ENCODE measurements around the gene TRIM74. TPM values are rescaled to one million over a fixed set of nuclear protein-coding genes. Genes with fewer than 3 reads are reported as not detected.
"Not testable (repeated sequence)": the region's sequence is repeated elsewhere in the genome, so short reads cannot be mapped to it uniquely, and the experiment has no call there.

The TRIM74 gene
- total RNA-seq, 1 experiment from 2014 or later = 0.39 TPM

- H3K4me3 ChIP-seq (ENCODE audit: low read depth, low read length) = peak overlapping the region; percentile 34
- H3K9me3 ChIP-seq; H3K27me3 ChIP-seq (replicated peaks; ENCODE audit: control insufficient read depth, insufficient read depth, low read length); CTCF ChIA-PET; H3K36me3 ChIP-seq (ENCODE audit: control insufficient read depth, insufficient read depth, low read length); H3K9me3 Mint-ChIP-seq (ENCODE audit: unreplicated experiment); H3K4me1 Mint-ChIP-seq (ENCODE audit: low read depth, unreplicated experiment); intact Hi-C loops (cut with micrococcal nuclease; ENCODE audit: unreplicated experiment); H3K4me1 ChIP-seq; BruUV-seq (replicated peaks); DNase-seq; H3K27ac Mint-ChIP-seq (ENCODE audit: unreplicated experiment); H3K27me3 Mint-ChIP-seq (ENCODE audit: insufficient read depth, unreplicated experiment); POLR2A ChIA-PET; H3K36me3 Mint-ChIP-seq (ENCODE audit: insufficient read depth, unreplicated experiment): not testable (repeated sequence)
- peak overlapping the region; percentile 67 for H3K4me3 Mint-ChIP-seq (ENCODE audit: unreplicated experiment)
These were observed 14.6 kb downstream of the TRIM74 start for GRCh38 chr7:72954563-72955198.

GRCh38 chr7:72953901-72954562, 15.2 kb downstream of the TRIM74 start:
- H3K9me3 ChIP-seq; DNase-seq; H3K27me3 Mint-ChIP-seq (ENCODE audit: insufficient read depth, unreplicated experiment); H3K36me3 Mint-ChIP-seq (ENCODE audit: insufficient read depth, unreplicated experiment); POLR2A ChIA-PET; intact Hi-C loops (cut with micrococcal nuclease; ENCODE audit: unreplicated experiment); H3K9me3 Mint-ChIP-seq (ENCODE audit: unreplicated experiment); H3K4me1 Mint-ChIP-seq (ENCODE audit: low read depth, unreplicated experiment); H3K27ac Mint-ChIP-seq (ENCODE audit: unreplicated experiment); H3K36me3 ChIP-seq (ENCODE audit: control insufficient read depth, insufficient read depth, low read length); H3K4me1 ChIP-seq; H3K27me3 ChIP-seq (replicated peaks; ENCODE audit: control insufficient read depth, insufficient read depth, low read length); CTCF ChIA-PET: not testable (repeated sequence)
- H3K4me3 Mint-ChIP-seq (ENCODE audit: unreplicated experiment) = peak overlapping the region; percentile 57
- H3K4me3 ChIP-seq (ENCODE audit: low read depth, low read length) = peak overlapping the region; percentile 34
- TSS peak; percentile 65 for BruUV-seq (replicated peaks)

- H3K4me3 ChIP-seq (ENCODE audit: low read depth, low read length); BruUV-seq (replicated peaks); H3K36me3 ChIP-seq (ENCODE audit: control insufficient read depth, insufficient read depth, low read length); H3K4me1 Mint-ChIP-seq (ENCODE audit: low read depth, unreplicated experiment); POLR2A ChIA-PET; DNase-seq; H3K27ac Mint-ChIP-seq (ENCODE audit: unreplicated experiment); H3K27me3 ChIP-seq (replicated peaks; ENCODE audit: control insufficient read depth, insufficient read depth, low read length); CTCF ChIA-PET; H3K9me3 Mint-ChIP-seq (ENCODE audit: unreplicated experiment); intact Hi-C loops (cut with micrococcal nuclease; ENCODE audit: unreplicated experiment); H3K4me1 ChIP-seq; H3K4me3 Mint-ChIP-seq (ENCODE audit: unreplicated experiment); H3K9me3 ChIP-seq; H3K27me3 Mint-ChIP-seq (ENCODE audit: insufficient read depth, unreplicated experiment): not testable (repeated sequence)
- H3K36me3 Mint-ChIP-seq (ENCODE audit: insufficient read depth, unreplicated experiment) = peaks cover 13% of the 10 kb centered on the region
These were observed 18.8 kb downstream of the TRIM74 start for GRCh38 chr7:72950432-72950831.

- DNase-seq; H3K27me3 ChIP-seq (replicated peaks; ENCODE audit: control insufficient read depth, insufficient read depth, low read length); H3K9me3 ChIP-seq; H3K9me3 Mint-ChIP-seq (ENCODE audit: unreplicated experiment); H3K27ac Mint-ChIP-seq (ENCODE audit: unreplicated experiment); intact Hi-C loops (cut with micrococcal nuclease; ENCODE audit: unreplicated experiment); H3K4me3 ChIP-seq (ENCODE audit: low read depth, low read length); H3K4me1 Mint-ChIP-seq (ENCODE audit: low read depth, unreplicated experiment); H3K4me3 Mint-ChIP-seq (ENCODE audit: unreplicated experiment); H3K36me3 ChIP-seq (ENCODE audit: control insufficient read depth, insufficient read depth, low read length); CTCF ChIA-PET; H3K27me3 Mint-ChIP-seq (ENCODE audit: insufficient read depth, unreplicated experiment); POLR2A ChIA-PET; H3K4me1 ChIP-seq; BruUV-seq (replicated peaks): not testable (repeated sequence)
- H3K36me3 Mint-ChIP-seq (ENCODE audit: insufficient read depth, unreplicated experiment) = peaks cover 21% of the 10 kb centered on the region
These were observed 19.6 kb downstream of the TRIM74 start for GRCh38 chr7:72949686-72950085.

GRCh38 chr7:72949276-72949675, 20.0 kb downstream of the TRIM74 start:
- H3K4me3 ChIP-seq (ENCODE audit: low read depth, low read length); DNase-seq; CTCF ChIA-PET; POLR2A ChIA-PET; H3K4me1 Mint-ChIP-seq (ENCODE audit: low read depth, unreplicated experiment); H3K4me1 ChIP-seq; H3K36me3 ChIP-seq (ENCODE audit: control insufficient read depth, insufficient read depth, low read length); H3K27me3 ChIP-seq (replicated peaks; ENCODE audit: control insufficient read depth, insufficient read depth, low read length); H3K27me3 Mint-ChIP-seq (ENCODE audit: insufficient read depth, unreplicated experiment); H3K9me3 ChIP-seq; BruUV-seq (replicated peaks); H3K27ac Mint-ChIP-seq (ENCODE audit: unreplicated experiment); H3K9me3 Mint-ChIP-seq (ENCODE audit: unreplicated experiment); H3K4me3 Mint-ChIP-seq (ENCODE audit: unreplicated experiment); intact Hi-C loops (cut with micrococcal nuclease; ENCODE audit: unreplicated experiment): not testable (repeated sequence)
- H3K36me3 Mint-ChIP-seq (ENCODE audit: insufficient read depth, unreplicated experiment) = peaks cover 23% of the 10 kb centered on the region

GRCh38 chr7:72948714-72949113, 20.6 kb downstream of the TRIM74 start:
- H3K9me3 ChIP-seq; H3K27me3 Mint-ChIP-seq (ENCODE audit: insufficient read depth, unreplicated experiment); H3K4me3 Mint-ChIP-seq (ENCODE audit: unreplicated experiment); H3K4me3 ChIP-seq (ENCODE audit: low read depth, low read length); H3K36me3 ChIP-seq (ENCODE audit: control insufficient read depth, insufficient read depth, low read length); POLR2A ChIA-PET; H3K4me1 Mint-ChIP-seq (ENCODE audit: low read depth, unreplicated experiment); H3K4me1 ChIP-seq; intact Hi-C loops (cut with micrococcal nuclease; ENCODE audit: unreplicated experiment); H3K27me3 ChIP-seq (replicated peaks; ENCODE audit: control insufficient read depth, insufficient read depth, low read length); H3K27ac Mint-ChIP-seq (ENCODE audit: unreplicated experiment); DNase-seq; H3K9me3 Mint-ChIP-seq (ENCODE audit: unreplicated experiment); BruUV-seq (replicated peaks); CTCF ChIA-PET: not testable (repeated sequence)
- peaks cover 27% of the 10 kb centered on the region for H3K36me3 Mint-ChIP-seq (ENCODE audit: insufficient read depth, unreplicated experiment)

- H3K4me3 ChIP-seq (ENCODE audit: low read depth, low read length); DNase-seq; H3K4me1 Mint-ChIP-seq (ENCODE audit: low read depth, unreplicated experiment); H3K9me3 ChIP-seq; H3K36me3 ChIP-seq (ENCODE audit: control insufficient read depth, insufficient read depth, low read length); H3K4me1 ChIP-seq; POLR2A ChIA-PET; H3K4me3 Mint-ChIP-seq (ENCODE audit: unreplicated experiment); BruUV-seq (replicated peaks); CTCF ChIA-PET; H3K27me3 Mint-ChIP-seq (ENCODE audit: insufficient read depth, unreplicated experiment); H3K9me3 Mint-ChIP-seq (ENCODE audit: unreplicated experiment); H3K27me3 ChIP-seq (replicated peaks; ENCODE audit: control insufficient read depth, insufficient read depth, low read length); H3K27ac Mint-ChIP-seq (ENCODE audit: unreplicated experiment); intact Hi-C loops (cut with micrococcal nuclease; ENCODE audit: unreplicated experiment): not testable (repeated sequence)
- H3K36me3 Mint-ChIP-seq (ENCODE audit: insufficient read depth, unreplicated experiment) = peaks cover 35% of the 10 kb centered on the region
These were observed 23.0 kb downstream of the TRIM74 start for GRCh38 chr7:72946130-72946745.

Measured in Caco-2 (cell line).